ENCODE data around the gene NTNG1.
"Not testable (repeated sequence)": the region's sequence is repeated elsewhere in the genome, so short reads cannot be mapped to it uniquely, and the experiment has no call there.

The NTNG1 gene

DNA sequence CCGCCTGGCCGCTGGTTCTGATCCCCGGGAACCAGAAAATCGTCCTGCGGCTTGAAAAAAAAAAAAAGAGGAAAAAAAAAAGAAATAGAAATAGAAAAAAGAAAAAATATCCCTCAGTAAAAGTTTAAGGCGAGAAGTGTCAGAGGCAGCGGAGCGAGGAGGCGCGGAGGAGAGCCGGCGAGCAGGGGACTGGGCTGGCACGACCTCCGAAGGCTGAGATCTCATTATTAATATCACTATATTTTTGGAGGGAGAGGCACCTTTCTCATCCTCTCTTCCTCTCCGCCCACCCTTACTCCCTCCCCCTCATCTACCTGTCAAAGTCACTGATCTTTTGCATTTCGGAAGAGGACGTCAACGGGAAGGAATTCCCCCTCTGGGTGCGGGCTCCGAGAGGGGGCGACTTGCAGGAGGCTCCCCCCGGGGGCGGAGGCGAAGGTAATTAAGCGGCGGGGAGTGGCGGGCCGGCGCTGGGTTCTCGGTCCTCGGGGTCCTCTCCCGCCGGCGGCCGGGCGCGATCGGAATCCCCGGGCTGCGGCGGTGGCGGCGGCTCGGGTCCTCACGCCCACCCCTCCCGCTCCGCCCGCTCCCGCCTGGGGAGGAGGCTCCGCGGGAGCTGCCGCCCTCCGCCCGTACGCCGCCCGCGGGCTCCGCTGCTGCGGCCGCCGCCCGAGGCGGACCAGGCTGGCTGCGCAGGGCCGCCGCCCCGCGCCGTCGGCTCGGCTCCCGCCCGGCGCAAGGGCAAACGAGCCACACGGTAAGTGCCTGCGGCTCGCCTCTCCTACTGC is at the start of gene NTNG1:
TSS of gene NTNG1 (plus strand) at position 337 of the 788 bp plus-strand sequence.
- DNase-seq (ENCODE audit: low spot score), result no peak

DNA sequence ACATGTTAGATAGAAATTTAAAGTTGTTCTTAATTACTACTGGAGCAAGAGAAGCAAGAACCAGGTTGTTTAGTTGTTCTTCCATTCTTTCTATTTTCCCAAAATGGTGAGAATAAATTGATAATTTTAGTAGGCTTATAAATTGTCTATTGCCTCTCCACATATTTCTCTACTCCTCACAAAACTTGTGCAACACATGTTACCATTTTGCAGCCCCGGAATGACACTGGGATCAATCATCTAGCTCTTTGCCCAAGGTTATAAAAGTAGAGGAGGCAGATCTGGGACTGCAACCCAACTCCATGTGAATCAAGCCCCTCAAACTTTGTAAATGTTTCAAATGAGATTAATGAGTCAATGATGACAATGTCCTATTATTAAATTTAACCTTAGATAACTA is 49.4 kb upstream of the NTNG1 start:
- no peak for DNase-seq (ENCODE audit: low spot score)

DNA sequence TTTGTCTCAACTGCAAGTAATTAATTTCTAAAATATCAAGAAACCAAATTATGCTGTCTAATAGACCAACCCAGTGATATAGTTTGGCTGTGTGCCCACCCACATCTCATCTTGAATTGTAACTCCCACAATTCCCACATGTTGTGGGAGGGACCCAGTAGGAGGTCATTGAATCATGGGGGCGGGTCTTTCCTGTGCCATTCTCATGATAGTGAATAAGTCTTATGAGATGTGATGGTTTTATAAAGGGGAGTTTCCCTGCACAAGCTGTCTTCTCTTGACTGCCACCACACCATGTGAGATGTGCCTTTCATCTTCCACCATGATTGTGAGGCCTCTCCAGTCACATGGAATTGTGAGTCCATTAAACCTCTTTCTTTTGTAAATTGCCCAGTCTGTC is 47.4 kb upstream of the NTNG1 start:
- not testable (repeated sequence) for DNase-seq (ENCODE audit: low spot score)

- no peak for DNase-seq (ENCODE audit: low spot score)
These were observed 45.2 kb upstream of the NTNG1 start for GRCh38 chr1:107095647-107096046.

- DNase-seq (ENCODE audit: low spot score), result no peak
These were observed 44.1 kb upstream of the NTNG1 start for GRCh38 chr1:107096690-107097089.

DNA sequence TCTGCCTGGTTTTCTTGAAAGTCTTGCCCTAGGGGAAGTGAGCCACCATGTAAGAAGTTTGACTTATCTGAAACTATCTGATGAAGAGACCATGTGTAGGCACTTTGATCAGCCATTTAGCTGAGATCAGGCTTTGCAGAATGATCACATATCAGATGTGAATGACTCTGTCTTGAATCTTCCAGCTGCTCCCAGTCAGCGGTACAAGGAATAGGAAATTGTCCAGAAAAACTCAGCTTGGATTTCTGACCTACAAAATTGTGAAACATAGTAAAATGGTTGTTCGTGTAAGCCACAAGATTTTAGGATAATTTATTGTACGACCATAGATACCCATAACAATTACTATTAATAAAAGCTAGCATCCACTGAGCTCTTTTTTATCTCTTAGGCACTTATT is 41.9 kb upstream of the NTNG1 start:
- no peak for DNase-seq (ENCODE audit: low spot score)

GRCh38 chr1:107100331-107100984 is 40.4 kb upstream of the NTNG1 start:
- no peak for DNase-seq (ENCODE audit: low spot score)

GRCh38 chr1:107105914-107106313 is 34.9 kb upstream of the NTNG1 start:
- no peak for DNase-seq (ENCODE audit: low spot score)

GRCh38 chr1:107110326-107110725 is 30.5 kb upstream of the NTNG1 start:
- DNase-seq (ENCODE audit: low spot score), result no peak

DNA sequence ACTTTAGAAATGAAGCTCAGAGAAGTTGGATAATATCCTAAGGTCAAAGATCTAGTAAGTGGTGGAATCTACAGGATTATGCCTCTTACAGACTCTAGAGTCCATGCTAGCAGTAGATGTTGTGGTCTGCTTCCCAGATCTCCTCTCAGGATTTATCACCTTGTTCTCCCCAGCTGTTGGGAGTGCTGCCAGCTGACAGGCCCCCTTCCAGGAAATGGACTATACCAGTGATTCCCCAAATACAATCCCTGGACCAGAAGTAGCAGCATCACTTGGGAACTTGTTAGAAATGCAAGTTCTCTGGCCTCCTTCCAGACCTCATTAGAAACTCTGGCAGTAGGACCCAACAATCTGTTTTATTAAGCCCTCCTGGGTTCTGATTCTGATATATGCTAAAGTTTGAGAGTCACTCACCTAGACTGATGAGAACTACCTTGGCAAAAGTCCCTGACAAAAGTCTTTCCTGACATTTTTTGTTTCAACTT is 24.5 kb upstream of the NTNG1 start:
- DNase-seq (ENCODE audit: low spot score), result no peak

GRCh38 chr1:107122225-107122624 is 18.6 kb upstream of the NTNG1 start:
- no peak for DNase-seq (ENCODE audit: low spot score)

DNA sequence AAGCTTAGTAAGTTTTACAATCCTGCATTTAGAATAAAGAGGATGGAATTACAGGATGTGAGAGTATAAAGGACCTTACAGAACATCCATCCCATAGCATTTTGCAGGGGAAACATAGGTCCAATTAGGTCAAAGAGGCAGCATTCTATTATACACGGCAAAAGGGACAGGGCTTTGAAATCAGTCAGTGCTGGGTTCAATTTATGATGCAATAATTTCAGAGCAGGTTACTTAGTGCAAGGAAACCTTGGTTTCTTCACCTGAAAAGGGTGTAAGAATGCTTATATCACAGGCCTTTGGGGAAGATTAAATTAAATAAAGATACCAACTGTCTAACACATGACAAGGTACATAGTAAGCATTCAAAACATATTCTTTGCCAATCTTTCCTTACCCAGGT is 17.1 kb upstream of the NTNG1 start:
- no peak for DNase-seq (ENCODE audit: low spot score)

DNA sequence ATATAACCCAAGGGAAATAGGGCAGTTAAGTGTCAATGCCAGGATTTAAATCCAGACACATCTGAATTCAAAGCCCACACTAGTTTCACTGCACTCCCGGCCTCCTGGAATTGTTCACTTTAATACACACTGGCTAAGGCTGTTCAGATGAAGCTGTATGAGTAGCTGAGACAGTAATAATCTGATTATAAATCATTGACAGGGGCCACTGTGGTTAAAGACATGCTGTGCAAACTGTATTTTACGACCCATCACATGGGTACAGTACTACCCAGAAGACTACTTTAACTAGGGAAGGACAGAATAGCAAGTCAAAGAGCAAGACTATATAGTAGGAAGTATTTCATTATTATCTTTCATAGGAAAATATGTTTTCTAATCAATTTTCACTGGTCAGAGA is 16.1 kb upstream of the NTNG1 start:
- no peak for DNase-seq (ENCODE audit: low spot score)

DNA sequence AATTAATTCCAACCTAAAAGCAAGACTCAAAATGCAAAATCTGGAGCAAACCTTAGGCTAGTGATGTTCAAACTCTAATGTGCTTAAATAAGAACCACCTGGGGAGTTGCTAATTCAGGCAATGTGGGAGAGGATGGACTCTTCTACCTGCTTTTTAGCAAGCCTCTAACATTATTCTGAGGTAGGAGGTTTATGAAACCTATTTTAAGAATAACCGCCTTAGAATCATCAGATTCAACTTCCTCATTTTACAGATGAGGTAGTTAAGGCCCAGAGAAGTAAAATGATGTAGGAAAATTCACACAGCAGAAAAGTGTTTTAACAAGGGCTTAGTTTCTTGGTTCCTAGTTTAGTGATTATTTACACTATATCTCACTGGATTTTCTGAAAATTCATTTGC is 8.6 kb upstream of the NTNG1 start:
- no peak for DNase-seq (ENCODE audit: low spot score)

- DNase-seq (ENCODE audit: low spot score), result no peak
These were observed 8.1 kb upstream of the NTNG1 start for GRCh38 chr1:107132780-107133179.

GRCh38 chr1:107135463-107135862 is 5.4 kb upstream of the NTNG1 start:
- no peak for DNase-seq (ENCODE audit: low spot score)

GRCh38 chr1:107138166-107138565 is 2.7 kb upstream of the NTNG1 start:
- DNase-seq (ENCODE audit: low spot score), result no peak

DNA sequence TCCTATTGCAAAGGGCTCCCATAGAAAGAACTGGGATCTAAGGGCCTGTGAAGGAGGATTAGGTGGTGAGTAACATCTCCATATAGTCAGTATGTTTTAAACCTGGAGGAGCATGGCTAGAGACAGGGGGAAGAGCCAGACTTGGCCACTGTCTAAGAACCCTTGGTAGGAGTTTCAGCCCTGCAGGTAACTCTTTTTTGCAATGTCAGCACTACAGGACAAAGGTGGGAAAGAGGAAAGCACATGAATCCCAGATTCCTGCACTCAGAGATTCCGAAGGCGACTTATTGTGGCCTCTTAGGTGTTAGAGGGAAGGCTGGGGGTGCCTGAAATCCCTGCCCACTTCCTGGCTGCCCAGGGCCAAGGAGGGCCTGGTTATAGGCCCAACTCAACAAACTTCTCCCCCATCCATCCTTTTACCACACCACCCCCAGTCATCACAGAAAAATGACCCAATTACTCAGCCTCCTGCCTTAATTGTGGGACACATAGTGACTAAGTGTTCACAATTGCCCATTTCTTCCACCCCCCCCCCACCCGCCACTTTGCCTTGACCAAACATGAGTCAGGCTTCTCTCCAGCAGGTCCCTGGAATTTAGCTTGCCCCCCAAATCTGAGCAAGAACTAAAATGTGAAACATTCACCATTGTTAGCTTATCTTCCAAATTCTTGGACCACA is 1.9 kb upstream of the NTNG1 start:
- no peak for DNase-seq (ENCODE audit: low spot score)

- DNase-seq (ENCODE audit: low spot score), result no peak
These were observed 771 bp upstream of the NTNG1 start for GRCh38 chr1:107139833-107140702.

GRCh38 chr1:107141491-107142126 is 770 bp downstream of the NTNG1 start:
- no peak for DNase-seq (ENCODE audit: low spot score)

DNA sequence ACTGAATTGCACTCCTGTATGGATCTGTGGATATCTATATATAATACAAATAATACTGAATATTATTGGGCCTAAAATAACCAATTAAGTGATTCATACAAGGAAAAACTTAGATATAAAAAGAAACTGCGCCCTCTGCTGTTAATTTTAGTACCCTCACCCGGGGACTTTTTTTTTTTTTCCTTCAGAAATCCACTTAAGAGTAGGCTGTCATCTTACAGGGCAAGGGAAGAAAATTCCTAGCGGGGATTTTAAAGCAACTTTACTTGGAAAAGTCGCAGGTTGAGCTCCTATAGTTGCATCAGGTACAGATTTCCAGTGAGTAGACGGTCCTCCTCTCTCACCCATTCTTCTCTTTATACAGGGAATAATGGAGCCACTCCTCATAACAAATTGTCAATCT is 1.3 kb downstream of the NTNG1 start:
- DNase-seq (ENCODE audit: low spot score), result no peak

DNA sequence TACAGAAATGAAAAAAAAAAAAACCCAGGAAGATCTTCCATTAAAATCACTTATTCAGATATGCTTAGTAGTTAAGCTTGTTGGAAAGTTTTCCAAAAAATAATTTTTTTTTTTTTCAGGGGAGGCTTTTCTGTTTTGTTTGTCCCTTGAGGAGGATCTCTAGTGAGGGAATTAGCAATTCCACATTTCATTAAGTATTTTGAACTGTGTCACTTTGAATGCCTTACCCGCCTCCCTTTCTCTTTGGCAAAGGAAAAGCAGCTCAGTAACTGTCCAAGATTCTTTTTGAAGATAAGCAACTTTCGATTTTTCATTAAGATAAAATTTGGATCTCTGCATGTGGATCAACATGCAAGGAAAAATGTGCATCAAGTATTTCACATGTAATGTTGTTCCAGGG is 1.8 kb downstream of the NTNG1 start:
- no peak for DNase-seq (ENCODE audit: low spot score)
